NCI-H2196 (cell line): ENCODE measurements around the gene ZNF19.

Source experiments
- DNase-seq: peaks from one replicate; lab custom pipeline; 2025; ENCODE audit not compliant: unreplicated experiment; lab: John Stamatoyannopoulos, UW

Gene ZNF19

GRCh38 chr16:71491054-71491453 is 1.9 kb upstream of the ZNF19 start:
- no peak for DNase-seq

GRCh38 chr16:71490361-71490760 is 1.2 kb upstream of the ZNF19 start:
- no peak for DNase-seq

- peak; percentile 78 for DNase-seq
Observed at GRCh38 chr16:71484006-71484893, 4.9 kb downstream of the ZNF19 start.

GRCh38 chr16:71482569-71482968 is 6.6 kb downstream of the ZNF19 start:
- DNase-seq, result no peak

GRCh38 chr16:71480956-71481355 is 8.2 kb downstream of the ZNF19 start:
- no peak for DNase-seq

GRCh38 chr16:71479420-71479819 is 9.7 kb downstream of the ZNF19 start:
- peak; percentile 15 for DNase-seq

GRCh38 chr16:71476457-71477124 is 12.5 kb downstream of the ZNF19 start:
- no peak for DNase-seq

- DNase-seq, result no peak
Observed at GRCh38 chr16:71474864-71475263, 14.3 kb downstream of the ZNF19 start.

GRCh38 chr16:71473891-71474290 is 15.2 kb downstream of the ZNF19 start:
- no peak for DNase-seq

- DNase-seq, result no peak
Observed at GRCh38 chr16:71472931-71473330, 16.2 kb downstream of the ZNF19 start.

- no peak for DNase-seq
Observed at GRCh38 chr16:71472051-71472450, 17.1 kb downstream of the ZNF19 start.

GRCh38 chr16:71467810-71468209 is 21.3 kb downstream of the ZNF19 start:
- no peak for DNase-seq

GRCh38 chr16:71464231-71464630 is 24.9 kb downstream of the ZNF19 start:
- DNase-seq, result no peak

- peak; percentile 55 for DNase-seq
Observed at GRCh38 chr16:71461686-71462648, 27.2 kb downstream of the ZNF19 start, which contains the start of gene ZNF23. Gene ZNF23 (minus strand): TSS chr16:71462247. CDS start chr16:71456796, 5,451 bp downstream.

GRCh38 chr16:71460941-71461340 is 28.2 kb downstream of the ZNF19 start:
- no peak for DNase-seq

GRCh38 chr16:71460236-71460635 is 28.9 kb downstream of the ZNF19 start:
- DNase-seq, result no peak

GRCh38 chr16:71459510-71459909 is 29.6 kb downstream of the ZNF19 start:
- DNase-seq, result no peak

GRCh38 chr16:71456801-71457200 is 32.3 kb downstream of the ZNF19 start:
- no peak for DNase-seq

GRCh38 chr16:71453036-71453435 is 36.1 kb downstream of the ZNF19 start:
- DNase-seq, result no peak

GRCh38 chr16:71449020-71449419 is 40.1 kb downstream of the ZNF19 start:
- no peak for DNase-seq

- DNase-seq, result no peak
Observed at GRCh38 chr16:71448274-71448866, 40.8 kb downstream of the ZNF19 start.
